HG03565 (cell line): ENCODE measurements around the gene IL27RA.
A peak's percentile ranks its signal among the peaks of the same experiment; 100 is the strongest.

Experiments
- ATAC-seq: cut with Tn5 transposase; IDR thresholded peaks from one replicate; pipeline ENCODE4 v1.9.1; 2021; ENCODE audit warnings: mild to moderate bottlenecking, moderate library complexity; ENCODE audit not compliant: unreplicated experiment

IL27RA gene

GRCh38 chr19:14031719-14032480, at the start of gene IL27RA:
TSS of gene IL27RA (plus strand) at chr19:14031762. CDS start at chr19:14031873, 111 bp downstream.
- no peak for ATAC-seq

GRCh38 chr19:13981988-13982501, 49.5 kb upstream of the IL27RA start:
- ATAC-seq, result no peak

DNA sequence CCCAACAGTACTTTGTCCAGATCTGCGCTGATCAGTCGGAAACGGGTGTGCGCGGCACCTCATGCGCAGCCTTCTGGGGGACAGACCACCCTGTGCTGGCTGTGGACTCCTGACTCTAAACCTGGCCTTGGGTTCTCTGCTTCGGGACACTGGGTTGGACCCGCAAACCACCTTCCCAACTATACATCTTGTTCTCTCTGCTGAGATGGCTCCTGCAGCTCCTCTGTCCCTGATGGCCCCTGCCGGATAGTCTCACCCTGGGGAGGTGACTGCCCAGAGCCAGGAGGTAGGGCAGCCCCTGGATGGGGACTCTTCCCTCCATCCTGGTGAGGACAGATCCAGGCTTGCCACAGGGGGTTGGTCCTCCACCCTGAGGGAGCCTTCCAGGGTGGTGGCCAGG, 48.8 kb upstream of the IL27RA start:
- no peak for ATAC-seq

DNA sequence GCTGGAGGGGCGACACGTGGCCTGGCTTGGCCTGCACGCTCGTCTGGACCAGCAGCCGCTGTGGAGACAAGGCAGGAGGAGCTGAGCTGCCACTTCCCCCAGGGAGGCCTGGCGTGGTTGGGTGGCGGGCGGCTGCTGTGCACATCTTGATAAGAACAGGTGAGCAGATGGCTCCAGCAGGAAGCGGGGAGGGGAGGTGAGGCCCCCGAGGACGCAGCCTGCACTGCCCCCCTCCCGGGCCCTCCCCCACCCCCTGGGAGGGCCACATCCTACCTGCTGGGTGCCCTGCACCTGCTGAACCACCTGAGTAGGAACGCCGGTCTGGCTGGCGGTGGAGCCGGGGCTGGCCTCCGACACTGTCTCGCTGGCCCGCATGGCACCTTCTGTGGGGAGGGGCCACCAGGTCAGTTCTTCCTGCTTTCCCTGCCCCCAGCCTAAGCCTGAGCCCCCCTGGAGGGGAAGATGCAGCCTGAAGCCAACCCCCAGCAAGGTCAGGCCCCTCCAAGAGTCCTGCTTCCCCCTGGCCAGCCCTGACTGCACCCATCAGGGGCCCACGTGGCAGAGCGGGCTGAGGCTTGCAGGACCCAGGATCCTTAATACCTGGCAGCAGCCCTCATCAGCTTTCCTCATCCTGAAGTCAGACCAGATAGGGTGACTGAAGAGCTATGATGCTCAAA, 48.2 kb upstream of the IL27RA start:
- ATAC-seq, result no peak

DNA sequence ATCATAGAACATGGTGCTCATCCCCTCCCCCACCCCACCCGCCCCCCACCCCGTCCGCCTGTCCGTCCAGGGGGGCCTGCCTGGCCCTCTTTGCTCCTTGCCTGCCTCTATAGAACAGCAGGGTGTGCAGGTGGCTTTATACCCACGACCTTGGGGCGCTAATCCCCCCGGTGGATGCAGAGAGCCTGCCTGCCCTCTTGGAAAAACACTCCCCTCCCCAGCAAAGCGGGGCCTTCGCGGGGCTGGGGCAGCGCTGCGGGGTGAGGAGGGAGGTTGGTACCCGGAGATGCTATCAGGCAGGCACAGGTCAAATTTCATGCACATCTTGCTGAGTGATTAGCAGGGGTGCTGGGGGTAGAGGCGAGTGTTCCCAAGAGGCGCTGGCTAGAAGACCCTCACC, 47.4 kb upstream of the IL27RA start:
- no peak for ATAC-seq

- ATAC-seq, result no peak
These were observed 46.5 kb upstream of the IL27RA start for GRCh38 chr19:13984875-13985741.

DNA sequence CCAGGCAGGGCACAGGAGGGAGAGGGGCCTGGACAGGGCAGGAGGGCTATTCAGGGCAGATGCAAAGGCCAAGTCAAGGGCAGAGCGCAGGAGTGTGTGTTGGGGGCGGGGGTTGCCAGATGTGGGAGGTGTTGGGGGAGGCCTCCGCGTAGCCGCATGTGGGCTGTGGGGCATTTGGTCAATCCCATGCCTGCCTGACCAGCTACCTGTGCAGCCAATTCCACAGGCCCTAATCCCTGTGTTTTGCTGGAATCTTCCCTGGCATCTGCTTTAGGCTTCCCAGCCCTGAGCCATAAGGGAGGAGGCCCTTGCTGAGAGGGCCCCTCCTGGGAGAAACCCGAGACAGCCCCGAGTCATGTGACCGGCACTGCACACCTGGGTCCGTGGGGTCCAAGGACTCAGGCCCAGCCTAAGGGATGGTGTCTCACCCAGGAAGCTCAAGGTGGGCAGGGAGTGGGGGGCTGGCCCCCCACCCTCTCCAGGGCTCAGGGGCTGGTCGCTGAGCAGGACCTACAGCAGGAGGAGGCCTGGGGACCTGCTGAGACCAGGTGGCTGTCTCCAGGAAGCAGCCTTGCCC, 45.7 kb upstream of the IL27RA start:
- ATAC-seq, result peak; percentile 13

DNA sequence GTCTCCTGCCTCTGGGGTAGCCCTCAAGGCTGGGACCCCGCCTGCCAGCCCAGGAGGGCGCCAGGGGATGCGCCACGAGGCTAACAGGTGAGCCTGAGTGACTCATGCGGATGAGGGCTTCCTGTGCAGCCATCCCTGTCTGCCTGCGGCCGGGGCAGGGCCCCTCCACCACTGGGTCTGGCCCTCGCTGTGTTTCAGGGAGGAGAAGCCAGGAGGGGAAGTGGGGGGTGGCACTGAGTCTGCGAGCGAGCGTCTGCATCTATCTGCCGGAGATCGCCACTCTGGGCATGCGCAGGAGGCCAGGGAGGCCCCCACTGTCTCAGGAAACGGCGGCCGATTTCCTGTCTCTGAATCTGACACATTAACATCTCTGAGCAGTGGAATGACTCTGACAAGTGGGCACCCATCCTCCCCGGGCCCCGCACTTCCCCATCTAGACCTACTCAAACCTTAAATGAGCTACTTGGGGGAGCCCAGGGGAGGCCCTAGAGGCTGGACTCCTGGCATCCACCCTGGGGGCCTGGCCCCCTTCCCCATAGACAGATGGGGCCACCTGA, 45.1 kb upstream of the IL27RA start:
- ATAC-seq, result peak; percentile 73

GRCh38 chr19:13987101-13987890, 44.3 kb upstream of the IL27RA start:
- no peak for ATAC-seq

DNA sequence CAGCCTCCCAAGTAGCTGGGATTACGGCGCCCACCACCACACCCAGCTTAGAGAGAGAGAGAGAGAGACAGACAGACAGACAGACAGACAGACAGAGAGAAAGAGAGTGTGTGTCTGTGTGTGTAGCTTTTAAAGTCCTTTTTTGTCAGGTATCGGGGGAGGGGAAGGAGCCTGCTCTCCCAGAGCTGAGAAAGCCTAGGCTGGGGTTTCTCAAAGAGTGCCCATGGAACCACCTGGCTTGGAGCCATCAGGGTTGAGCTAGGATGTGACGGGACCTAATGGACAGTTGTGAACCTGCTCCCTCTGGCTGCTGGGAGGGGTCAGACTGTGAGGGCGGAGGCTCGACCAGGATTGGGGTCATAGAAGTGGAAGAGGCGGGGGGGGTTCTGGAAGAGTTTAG, 42.1 kb upstream of the IL27RA start:
- ATAC-seq, result no peak

DNA sequence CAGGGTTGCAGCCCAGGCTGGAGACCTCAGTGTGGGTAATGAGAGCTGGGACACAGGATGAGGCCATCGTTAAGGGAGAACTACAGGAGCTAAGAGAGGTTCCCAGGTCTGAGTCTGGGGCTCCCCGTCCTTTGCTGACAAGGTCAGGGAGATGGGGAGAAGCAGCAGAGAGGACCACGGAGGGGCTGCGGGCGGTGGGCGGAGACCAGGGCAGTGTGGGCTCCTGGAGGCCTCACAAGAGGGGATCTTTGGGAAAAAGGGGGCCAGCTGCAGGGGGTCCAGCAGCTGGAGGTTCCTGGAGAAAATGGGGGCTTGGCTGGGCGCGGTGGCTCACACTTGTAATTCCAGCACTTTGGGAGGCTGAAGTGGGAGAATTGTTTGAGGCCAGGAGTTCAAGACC, 41.5 kb upstream of the IL27RA start:
- ATAC-seq, result no peak

- ATAC-seq, result no peak
These were observed 39.5 kb upstream of the IL27RA start for GRCh38 chr19:13992025-13992424.

GRCh38 chr19:13993590-13994300, 37.8 kb upstream of the IL27RA start:
- no peak for ATAC-seq

DNA sequence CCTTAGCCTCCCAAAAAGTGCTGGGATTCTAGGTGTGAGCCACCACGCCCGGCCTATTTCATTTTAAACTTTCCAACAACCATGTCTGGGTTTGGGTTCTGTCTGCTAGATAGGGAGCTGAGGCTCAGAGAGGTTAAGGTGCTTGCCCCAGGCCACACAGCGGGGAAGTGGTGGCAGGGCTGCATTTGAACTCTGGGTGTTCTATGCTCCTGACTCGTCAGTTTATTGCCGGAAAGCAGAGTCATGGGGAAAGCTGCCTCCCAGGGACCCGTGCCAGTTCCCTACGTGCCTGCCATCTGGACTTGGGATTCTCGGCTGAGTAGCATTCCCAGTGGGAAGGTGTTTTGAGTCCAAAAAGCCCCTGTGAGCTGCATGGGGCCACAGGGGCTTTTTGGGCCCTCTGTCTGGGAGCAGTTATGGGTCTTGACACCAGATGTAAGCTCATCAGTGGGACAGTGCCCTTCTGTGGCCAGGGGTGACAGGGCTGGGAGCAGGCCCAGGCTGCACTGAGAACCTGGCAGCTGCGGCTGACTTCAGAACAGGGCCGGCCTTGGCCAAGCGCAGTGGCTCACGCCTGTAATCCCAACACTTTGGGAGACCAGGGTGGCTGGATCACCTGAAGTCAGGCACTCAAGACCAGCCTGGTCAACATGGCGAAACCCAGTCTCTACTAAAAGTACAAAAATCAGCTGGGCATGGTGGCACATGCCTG, 36.4 kb upstream of the IL27RA start:
- ATAC-seq, result no peak

DNA sequence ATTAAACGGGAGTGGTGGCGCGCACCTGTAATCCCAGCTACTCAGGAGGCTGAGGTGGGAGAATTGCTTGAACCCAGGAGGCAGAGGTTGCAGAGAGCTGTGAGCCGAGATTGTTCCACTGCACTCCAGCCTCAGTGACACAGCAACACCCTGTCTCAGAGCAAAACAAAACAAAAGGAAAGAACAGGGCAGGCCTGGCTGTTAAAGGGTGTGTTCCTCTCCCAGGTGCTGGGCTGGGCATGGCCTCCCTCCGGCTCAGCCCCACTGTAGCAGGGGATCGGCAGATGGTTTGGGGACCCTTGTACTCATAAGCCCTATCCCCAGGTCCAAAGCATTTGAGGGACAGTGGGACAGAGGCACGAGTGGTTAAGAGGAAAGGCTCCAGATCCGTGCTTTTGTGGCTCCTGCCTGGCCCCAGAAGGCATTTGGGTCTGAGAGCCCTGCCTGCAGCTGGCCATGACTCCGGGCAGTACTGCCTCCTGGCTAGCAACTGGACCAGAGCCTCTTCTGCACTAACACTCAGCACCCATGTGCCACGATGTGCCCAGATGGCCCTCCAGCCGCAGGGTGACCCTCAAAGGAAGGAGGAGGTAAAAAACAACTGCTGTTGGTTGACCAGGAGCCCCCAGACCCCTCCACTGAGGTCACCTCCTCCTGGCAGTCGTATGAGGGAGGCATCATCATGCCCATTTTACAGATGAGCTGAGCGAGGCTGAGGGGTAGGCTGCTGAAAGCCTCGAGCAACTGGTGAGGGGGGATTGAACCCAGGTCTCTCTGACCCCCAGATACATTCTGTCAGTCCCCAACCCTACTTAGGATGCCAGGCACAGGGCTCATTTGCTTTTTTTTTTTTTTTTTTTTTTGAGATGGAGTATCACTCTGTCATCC, 35.4 kb upstream of the IL27RA start:
- no peak for ATAC-seq

DNA sequence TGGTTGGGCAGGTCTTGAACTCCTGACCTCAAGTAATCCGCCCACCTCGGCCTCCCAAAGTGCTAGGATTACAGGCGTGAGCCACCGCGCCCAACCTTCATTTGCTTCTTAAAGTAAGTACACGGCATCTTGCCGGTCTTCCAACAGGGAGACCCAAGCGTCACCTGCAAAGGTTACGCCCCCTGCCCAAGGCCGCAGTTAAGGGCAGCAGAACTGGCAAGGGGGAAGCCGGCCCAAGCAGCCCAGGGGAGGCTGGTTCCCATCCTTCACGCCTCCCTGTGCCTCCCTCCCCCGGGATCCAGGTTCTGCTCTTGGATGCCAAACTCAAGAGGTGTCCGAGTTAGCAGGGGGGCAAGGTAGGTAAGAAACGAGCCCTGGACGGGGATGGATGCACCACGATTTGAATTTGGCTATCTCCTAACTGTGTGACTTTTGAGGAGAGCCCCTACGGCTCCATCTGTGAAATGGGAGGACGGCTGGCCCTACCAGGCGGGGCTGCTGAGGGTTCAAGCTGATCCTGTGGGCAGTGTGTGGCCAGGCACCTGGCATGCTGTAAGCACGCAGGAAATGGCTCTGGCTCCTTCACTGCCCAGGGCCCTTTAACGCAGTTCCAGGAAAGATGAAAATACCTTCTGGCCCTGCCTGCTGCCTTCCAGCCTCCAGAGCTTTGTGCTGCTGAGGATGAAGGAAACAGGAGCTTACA, 34.5 kb upstream of the IL27RA start:
- ATAC-seq, result no peak

DNA sequence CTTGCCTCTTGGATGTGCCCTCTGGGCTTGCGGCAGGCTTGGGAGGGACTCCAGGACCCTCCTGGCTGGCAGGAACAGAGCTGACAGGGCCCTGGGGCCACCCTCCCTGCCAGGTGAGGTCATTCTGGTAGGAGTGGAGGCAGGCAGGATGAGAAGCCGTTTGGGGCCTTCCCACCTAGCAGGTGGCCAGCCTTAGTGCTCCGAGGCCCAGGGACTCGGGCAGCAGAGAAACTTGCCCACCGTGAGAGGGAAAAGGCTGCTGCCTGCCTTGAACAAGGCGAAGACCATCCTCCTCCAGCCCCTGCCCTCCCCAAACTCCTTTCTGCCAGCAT, 34.0 kb upstream of the IL27RA start:
- ATAC-seq, result no peak
